ENCODE measurements around the gene TIMM23B.
"Not testable (repeated sequence)": the region's sequence is repeated elsewhere in the genome, so short reads cannot be mapped to it uniquely, and the experiment has no call there.

TIMM23B gene

GRCh38 chr10:50017646-50018045 is 75.8 kb downstream of the TIMM23B start:
- DNase-seq (ENCODE audit: low spot score in 2 of 2); H3K36me3 ChIP-seq (replicated peaks); H3K4me3 ChIP-seq; in situ Hi-C loops (cut with MboI; ENCODE audit: low sequenced_read_pairs); H3K4me1 ChIP-seq; H3K9me3 ChIP-seq; H3K27me3 ChIP-seq (ENCODE audit: low read depth): not testable (repeated sequence)

- H3K9me3 ChIP-seq; H3K36me3 ChIP-seq (replicated peaks); in situ Hi-C loops (cut with MboI; ENCODE audit: low sequenced_read_pairs); H3K4me3 ChIP-seq; H3K4me1 ChIP-seq; H3K27me3 ChIP-seq (ENCODE audit: low read depth); DNase-seq (ENCODE audit: low spot score in 2 of 2): not testable (repeated sequence)
Observed at GRCh38 chr10:50019279-50019678, 77.4 kb downstream of the TIMM23B start.

GRCh38 chr10:50020451-50021024 is 78.7 kb downstream of the TIMM23B start:
- H3K36me3 ChIP-seq (replicated peaks); H3K27me3 ChIP-seq (ENCODE audit: low read depth); H3K4me1 ChIP-seq; H3K4me3 ChIP-seq; H3K9me3 ChIP-seq; DNase-seq (ENCODE audit: low spot score in 2 of 2); in situ Hi-C loops (cut with MboI; ENCODE audit: low sequenced_read_pairs): not testable (repeated sequence)

GRCh38 chr10:50021646-50022045 is 79.8 kb downstream of the TIMM23B start:
- no peaks in the 10 kb centered on the region for H3K9me3 ChIP-seq
- DNase-seq (ENCODE audit: low spot score in 2 of 2), result no peak
- in situ Hi-C loops (cut with MboI; ENCODE audit: low sequenced_read_pairs), result no loop called here
- H3K36me3 ChIP-seq (replicated peaks), result no peaks in the 10 kb centered on the region
- H3K27me3 ChIP-seq (ENCODE audit: low read depth), result no peaks in the 10 kb centered on the region
- H3K4me1 ChIP-seq, result no peaks in the 10 kb centered on the region
- H3K4me3 ChIP-seq, result no peak overlapping the region
